Forelimb muscle (tissue), 1 donor: ENCODE measurements around the gene NUDC. TPM values are rescaled to one million over a fixed set of nuclear protein-coding genes. Genes with fewer than 3 reads are reported as not detected.
"Not testable (repeated sequence)": the region's sequence is repeated elsewhere in the genome, so short reads cannot be mapped to it uniquely, and the experiment has no call there.

Source experiments
- DNase-seq: peaks from one replicate; pipeline ENCODE4 v3.0.0-alpha.2; 2013; ENCODE audit warnings: low read depth
- polyA plus RNA-seq: library from polyadenylated mRNA; unstranded; fragments of 120-200 nt; gene quantifications from one replicate; pipeline ENCODE4 v1.2.1, GENCODE V29; 2013; ENCODE audit not compliant: insufficient read length

Gene NUDC
- polyA plus RNA-seq = 50.2 TPM

- DNase-seq = peak; percentile 93
These were observed at the start of gene NUDC for GRCh38 chr1:26921540-26922430. Gene NUDC, plus strand, starts transcription at chr1:26921743. Its CDS starts 106 bp downstream, at chr1:26921849.

DNA sequence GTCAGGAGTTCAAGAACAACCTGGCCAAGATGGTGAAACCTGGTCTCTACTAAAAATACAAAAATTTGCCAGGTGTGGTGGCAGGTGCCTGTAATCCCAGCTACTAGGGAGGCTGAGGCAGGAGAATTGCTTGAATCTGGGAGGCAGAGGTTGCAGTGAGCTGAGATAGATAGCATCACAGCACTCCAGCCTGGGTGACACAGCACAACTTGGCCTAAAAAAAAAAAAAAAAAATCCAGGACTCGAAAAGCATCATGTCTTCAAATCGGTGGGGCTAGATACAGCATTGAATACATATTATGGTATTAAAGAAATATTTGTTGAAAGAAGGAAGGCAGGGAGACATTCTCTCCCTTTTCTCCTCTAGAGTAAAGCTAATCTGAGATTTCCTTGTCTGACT, 48.4 kb upstream of the NUDC start:
- not testable (repeated sequence) for DNase-seq

DNA sequence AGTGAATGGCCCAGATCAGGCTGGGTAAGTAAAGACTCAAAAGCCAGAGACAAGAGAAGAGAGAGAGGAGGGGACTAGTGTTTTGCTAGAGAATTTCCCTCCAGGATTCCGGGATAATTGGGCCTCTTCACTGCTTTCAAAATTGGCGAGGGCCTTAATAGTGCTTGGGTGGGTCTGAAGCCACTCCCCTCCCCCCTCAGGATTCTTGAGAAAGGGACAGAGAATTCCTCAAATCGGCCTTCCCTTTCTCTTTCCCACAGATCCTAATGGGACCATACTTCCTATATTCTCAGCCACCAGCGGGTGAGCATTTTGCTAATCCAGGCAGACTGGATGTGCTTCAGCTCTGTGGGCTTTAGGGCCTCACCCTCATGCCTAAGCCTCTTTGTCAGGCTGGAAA, 46.6 kb upstream of the NUDC start:
- DNase-seq = no peak

- DNase-seq = no peak
These were observed 44.2 kb upstream of the NUDC start for GRCh38 chr1:26877326-26877725.

GRCh38 chr1:26879793-26880192, 41.8 kb upstream of the NUDC start:
- no peak for DNase-seq

GRCh38 chr1:26881611-26882010, 39.9 kb upstream of the NUDC start:
- DNase-seq = not testable (repeated sequence)

GRCh38 chr1:26882696-26883463, 38.7 kb upstream of the NUDC start:
- DNase-seq = no peak

- no peak for DNase-seq
These were observed 34.4 kb upstream of the NUDC start for GRCh38 chr1:26887125-26887524.

DNA sequence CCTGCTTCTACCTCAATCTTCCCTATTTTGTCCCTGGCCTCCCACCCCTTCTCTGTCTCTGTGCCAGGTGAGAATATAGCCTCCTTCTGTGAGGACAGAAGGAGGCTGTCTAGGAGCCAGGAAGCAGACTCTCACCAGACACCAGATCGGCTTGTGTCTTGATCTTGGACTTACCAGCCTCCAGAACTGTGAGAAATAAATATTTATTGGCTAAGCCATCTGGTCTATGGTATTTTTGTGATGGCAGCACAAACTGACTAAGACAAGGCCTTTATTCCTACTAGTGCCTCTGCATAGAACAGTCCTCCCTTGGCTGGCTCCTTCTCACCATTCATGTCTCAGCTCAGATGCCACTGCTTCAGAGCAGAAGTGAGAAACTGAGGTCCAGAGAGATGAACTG, 33.3 kb upstream of the NUDC start:
- DNase-seq = no peak

DNA sequence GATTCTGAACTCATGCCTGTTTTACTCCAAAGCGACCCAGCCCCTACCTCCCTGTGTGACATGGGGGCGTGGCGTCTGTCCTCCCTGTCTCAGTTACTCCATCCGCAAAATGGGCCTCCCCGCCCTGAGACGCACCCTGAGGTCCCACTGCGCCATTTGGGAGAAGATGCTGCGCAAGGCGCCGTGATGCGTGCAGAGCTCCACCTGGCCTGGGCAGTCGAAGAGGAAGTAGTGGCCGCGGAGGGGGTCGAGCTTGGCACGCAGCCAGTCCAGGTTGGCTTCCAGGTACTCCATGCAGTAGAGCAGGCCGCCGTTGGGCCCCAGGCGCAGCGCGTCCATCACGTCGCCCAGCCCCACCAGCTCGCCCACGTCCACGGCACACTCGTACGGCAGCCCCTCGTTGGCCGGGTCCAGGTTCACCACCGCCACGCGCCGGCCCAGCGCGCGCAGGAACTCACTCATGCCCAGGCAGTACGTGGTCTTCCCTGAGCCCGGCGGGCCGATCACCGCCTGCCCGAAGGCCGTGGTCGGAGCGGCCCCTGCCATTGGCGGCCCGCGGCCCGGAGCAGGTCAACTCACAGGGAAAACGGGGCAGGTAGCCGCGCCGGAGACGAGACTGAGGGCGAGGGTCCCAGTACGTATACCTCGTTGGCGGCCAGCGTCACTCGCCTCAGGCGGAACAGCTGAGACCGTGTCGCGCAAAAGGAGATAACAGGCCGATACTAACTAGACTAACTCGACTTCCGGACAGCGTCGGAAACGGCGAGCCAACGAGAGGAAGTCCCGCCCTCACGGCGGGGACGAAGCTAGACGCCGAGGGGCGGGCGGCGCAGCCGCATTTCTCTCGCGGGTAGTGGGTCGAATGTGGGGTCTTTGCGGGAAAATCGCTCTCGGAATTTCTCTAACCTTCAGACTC, 31.7 kb upstream of the NUDC start, which contains the start of gene GPN2:
Gene GPN2, minus strand, starts transcription at position 733 of the 916 bp plus-strand sequence. Its CDS starts 187 bp downstream, at position 546.
- DNase-seq = peak; percentile 79

GRCh38 chr1:26890467-26890796, 31.1 kb upstream of the NUDC start:
- DNase-seq = no peak

DNA sequence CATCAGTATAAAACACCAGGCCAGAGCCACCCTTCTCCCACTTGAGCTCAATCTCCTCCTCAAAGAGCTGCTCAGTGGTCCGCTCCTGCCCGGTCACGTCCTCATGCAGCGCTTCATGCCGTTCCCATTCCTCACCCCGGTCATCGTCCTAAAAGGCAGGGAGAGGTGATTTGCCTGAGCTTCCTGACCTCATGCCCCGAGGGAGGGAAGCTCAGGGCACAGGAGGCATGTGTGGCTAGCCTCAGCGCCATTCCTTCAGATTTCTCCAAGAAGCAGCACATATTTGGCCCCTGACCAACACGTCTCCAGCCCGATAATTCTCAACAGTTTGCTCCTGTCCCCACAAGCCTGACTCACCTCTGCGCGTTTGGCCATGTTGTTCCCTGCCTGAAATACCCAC, 27.3 kb upstream of the NUDC start:
- no peak for DNase-seq

GRCh38 chr1:26897351-26897750, 24.2 kb upstream of the NUDC start:
- DNase-seq = no peak

- DNase-seq = peak; percentile 84
These were observed 21.3 kb upstream of the NUDC start, which contains the start of gene GPATCH3 for GRCh38 chr1:26900001-26900814. Gene GPATCH3, minus strand, starts transcription at chr1:26900467. Its CDS starts 25 bp downstream, at chr1:26900442.

DNA sequence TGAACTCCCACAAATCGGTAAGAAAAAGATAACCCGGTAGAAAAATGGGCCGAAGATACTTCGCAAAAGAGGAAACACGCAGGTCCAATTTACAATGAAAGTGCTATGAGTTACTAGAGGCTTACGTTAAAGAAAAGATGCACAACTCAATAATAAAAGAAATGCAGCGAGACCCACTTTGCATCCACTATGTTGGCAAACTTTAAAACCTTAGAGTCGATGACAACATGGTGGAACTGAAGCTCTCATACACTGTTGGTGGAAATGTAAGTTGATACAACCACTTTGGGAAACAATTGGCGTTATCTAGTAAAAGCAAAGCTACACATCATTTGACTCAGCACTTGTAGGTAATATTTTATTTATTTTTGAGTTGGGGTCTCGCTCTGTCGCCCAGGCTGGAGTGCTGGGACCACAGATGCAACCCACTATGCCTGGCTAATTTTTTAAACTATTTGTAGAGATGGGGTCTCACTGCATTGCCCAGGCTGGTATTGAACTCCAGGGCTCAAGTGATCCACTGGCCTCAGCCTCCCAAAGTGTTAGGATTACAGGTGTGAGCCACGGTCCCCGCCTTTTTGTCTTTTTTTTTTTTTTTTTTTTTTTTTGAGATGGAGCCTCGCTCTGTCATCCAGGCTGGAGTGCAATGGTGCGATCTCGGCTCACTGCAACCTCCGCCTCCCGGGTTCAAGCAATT, 20.6 kb upstream of the NUDC start:
- no peak for DNase-seq

DNA sequence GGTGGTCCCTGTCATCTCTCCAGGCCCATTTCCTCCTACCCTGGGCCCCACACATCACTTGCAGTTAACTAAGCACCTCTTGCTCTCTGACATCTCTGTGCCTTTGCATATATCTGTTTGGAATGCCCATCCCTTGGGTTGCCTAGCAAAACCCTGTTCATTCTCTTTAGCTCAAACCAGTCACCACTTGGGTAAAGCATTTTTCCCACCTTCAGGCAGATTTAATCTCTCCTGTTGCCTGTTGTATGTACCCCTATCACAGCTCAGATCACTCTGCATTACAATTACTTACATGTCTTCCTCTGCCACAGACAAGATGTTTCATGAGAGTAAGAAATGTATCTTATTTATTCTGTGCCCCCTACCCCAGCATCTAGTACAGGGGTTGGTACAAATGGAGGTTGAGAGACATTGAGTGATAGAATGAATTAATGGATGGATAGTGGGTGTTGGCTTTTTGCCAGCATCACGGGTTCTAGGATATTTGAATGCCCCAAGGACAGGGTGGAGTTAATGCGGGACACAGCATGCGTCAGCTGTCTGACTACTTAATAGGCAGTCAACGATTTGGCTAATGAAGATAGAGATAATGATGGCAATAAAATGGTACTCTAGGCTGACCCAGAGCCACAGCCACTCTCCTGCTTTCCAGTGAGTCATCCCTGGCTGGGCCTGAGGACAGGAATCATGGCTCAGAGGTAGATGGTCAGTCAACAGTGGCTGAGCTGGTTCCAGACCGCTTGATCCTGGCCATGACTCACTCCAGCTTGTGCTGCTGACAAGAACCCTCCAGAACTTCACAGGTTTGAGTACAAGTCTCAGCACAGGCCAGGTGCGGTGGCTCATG, 14.2 kb upstream of the NUDC start:
- no peak for DNase-seq

- DNase-seq = no peak
These were observed 11.6 kb upstream of the NUDC start for GRCh38 chr1:26909951-26910342.

DNA sequence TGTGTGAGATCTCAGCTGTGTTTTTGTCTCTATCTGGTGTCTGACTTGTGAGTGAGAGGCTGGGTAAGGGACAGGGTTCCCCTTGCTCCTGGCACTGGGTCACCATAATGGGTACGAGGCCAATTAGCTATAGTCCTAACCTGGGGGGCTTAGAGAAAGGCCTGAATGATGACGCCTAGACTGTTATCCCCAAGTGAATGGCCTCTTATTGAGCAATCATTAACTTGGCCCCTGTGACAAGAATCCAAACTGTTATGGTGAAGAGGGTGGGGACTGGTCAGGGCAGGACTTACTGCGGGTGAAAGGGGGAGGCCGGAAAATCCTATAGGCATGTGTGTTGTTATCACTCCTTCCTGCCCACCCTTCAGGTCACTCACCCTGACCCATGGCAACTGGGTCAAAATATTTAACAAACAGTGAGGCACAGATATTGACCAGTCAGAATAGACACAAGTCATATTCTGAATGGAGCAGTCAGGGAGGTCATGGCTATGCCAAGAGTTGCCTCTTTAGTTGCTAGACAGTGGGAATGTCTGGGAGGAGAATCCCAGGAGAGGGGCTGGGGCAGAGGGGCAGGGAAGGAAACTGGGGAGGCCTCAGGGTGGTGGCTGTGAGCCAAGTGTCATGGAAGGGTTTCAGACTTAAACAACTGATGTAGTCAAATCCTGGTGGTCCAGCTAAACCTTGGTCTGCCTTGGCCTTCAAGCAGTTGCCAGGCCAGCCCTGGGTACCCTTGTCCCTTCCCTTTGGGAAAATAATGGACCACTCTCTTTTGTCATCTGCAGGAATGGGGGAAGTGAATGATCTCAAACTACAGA, 11.0 kb upstream of the NUDC start:
- DNase-seq = no peak
